SW480 (cell line): ENCODE results near the gene SEC31A.
A peak's percentile ranks its signal among the peaks of the same experiment; 100 is the strongest.

ENCODE experiments used
- DNase-seq: peaks from one replicate; pipeline ENCODE4 v3.0.0-alpha.2; 2016; ENCODE audit warnings: low spot score

The SEC31A gene

DNA sequence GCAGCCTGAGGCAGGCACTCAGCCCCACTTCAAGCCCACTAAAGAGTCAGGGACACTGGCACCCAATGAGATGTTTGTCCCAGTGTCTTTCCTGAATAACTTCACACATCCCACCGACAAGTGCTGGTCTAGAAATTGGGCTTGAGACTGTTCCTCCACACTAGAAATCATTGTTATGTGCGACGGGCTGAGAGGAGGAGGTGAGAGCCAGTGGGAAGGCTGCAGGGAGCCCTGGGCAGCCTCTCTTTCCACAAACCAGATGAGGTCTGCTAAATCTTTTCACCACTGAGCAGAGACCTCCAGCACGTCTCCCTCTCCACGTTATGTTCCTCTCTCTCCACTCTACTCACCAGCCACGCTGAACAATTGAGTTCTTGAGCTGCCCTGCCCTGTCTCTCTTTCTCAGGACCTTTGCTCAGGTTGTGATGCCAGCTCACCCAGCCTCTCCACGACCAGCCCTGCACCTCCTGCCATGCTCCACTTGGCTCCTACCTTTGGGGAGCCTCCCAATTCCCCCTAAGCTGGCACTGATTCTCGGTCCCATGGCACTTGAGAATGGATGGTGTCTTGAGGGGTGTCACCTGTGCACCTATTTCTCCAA is 100.8 kb downstream of the SEC31A start:
- DNase-seq: no peak

DNA sequence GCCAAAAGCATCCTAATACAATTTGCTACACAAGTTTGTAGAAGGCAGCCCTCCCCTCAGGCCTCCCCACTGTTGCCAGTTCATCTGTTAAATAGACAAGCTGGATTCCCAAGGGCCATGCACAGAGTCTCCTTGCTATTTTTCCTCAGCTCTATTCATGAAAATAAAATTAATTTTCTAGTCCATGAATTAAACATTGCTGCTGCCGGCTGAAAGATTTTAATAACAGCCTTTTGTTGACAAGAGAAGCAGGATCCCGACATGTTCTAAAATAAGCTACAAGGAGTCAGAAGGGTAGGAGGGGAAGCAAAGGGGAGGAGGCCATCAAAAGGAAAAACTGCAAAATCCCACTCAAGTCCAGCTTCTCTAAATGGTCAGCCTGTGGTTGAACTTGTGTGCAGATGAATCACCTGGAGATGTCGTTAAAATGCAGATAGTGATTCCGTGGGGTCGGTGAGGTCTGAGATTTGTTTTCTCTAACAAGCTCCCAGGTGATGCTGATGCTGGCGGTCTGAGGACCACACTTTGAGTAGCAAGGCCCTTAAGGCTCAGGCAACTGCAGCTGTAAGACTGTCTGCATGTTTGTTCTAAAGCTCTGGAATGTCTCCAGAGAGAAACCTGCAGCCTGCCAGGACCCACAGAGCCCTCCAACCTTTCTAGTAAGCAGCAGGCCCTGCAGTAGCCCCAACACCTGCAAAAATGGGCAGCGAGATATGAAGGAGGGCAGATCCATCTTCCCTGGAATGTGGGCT is 101.8 kb downstream of the SEC31A start:
- DNase-seq: no peak

DNA sequence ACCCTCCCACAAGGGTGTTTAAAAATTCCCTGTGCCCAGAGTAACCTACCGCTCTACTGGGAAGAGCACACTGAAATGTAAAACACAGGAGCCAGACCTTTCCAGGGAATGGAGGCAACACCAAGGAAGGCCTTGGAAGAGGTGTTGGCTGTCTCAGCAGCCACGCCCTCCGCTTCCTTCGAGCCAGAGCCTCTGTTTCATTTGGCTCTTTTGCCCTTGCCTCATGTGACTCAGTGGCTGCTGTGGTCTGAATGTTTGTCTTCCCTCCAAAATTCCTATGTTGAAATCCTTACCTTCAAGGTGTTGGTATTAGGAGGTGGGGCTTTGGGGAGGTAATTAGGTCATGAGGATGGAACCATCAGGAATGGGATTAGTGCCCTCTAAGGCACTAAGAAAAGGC is 103.6 kb downstream of the SEC31A start:
- no peak for DNase-seq

DNA sequence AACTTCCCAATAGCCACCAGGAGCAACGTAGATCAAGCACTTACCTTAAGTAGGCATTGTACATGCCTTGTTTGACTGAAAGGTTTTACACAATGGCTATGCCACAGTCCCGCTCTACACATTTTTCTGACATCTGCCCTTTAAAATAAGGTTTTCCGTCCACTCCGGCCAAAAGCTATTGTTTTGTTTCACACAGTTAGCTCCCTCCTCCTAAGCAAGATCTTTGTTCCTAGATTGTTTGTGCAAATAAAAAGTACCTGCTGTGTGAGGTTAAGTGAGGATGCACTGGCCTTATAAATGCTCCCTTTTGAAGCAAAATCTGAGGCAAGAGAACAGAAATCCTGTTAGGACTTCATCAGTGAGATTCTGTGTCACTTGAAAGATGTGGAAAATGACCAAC is 104.1 kb downstream of the SEC31A start:
- DNase-seq: no peak

DNA sequence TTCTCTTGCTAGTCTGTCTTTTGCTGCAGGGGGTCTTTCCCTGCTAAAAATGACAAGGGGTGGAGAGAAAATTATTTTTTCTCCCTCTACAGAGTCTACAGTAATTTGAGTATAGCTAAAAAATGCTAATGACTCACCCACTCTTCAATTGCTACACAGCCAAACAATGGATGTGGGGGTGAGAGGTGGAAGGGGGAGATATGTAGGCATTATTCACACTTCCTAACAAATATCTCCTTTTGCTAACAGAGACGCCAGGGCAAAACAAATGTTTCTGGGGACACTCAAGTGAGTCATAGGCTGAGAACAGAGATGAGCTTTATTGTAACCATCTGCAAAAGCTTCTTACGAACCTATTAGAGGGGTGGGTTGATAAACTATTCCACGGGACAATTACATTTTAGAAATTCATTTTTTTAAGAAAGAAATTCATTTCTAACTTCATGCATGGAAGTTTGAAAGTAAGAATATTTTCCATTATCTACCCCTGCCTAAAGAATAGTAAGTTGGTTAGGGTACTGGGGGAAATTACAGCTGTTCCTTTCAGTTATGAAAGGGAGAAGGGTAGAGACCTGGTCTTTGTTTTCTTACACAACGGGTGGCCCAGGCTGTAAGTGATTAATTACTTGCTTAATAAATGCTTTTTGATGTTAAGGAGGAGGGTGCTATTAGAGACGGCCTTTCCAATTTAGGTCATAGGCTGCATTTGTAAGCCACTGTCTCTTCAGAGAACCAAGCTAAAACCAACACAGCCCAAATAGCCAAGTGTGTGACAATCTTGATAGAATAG is 105.1 kb downstream of the SEC31A start:
- peak; percentile 69 for DNase-seq

DNA sequence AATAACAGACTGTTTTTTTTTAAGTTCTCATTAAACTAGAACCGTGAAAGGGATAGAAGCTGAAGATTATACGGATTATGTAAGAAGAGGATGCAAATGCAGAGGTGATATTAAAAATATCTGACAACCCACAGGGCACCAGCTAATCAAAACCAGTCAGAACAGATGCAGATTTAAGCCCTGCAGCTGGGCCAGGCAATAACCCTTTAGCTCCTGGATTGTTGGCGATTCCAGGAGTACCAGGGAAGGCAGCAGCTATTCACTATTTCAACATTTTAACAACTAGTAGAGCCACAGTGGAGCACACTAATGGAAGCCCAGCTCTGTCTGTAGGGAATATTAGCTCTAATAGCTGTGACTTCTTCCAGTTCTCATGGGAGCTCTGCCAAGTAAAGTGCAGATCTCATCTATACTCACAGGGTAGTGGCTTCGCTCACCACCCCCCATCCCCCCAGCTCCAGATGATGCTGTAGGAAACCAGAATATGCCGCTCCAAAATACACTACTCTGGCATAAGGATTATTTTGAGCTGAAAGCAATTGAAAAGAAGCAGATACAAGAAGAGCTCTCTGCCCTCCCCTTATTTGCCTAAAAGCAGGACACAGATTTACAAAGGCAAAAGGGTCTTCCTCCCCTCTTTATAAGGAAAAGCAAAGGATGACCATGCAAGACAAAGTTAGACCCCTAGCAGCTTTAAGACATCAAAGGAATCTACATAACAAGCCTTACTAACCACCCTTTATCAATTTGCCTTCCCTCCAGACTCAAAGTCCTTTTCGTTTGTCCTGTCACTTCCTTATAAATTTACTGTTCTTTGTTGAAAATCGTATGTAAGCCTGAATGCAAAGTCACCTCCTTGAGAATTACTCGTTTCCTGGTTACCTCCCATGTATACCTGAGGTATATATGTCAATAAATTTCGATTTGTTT is 106.0 kb downstream of the SEC31A start:
- DNase-seq: no peak

DNA sequence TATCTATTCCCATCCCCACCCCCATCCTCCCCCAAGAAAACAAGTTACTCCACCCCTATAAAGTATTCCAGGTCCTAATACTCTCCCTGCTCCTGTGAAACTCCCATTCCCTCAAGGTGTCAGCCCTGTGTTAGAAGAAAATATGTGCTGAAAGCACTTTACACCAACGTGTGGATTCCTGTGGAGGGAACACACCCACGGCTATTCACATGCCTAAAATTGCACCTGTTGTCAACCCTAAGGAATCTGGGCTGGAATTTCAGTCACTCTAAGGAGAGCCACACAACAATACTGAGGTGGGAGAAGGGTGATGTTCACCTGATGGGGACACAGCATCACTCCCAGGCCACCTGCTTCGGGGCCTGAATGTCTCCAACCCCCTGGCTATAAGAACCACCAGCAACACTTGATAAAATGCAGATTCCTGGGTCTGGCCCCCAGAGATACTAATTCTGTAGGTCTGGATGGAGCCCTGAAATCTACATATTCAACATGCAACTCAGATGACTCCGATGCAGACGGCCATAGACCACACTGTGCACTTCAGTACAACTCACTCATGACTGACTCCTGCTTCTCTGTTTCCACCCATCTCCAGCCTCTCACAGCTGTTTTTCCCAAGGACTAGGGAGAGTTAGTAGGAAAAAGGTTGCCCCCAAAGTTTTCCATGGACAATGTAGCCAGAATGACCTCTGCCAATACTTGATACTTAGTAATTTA is 108.2 kb downstream of the SEC31A start:
- peak; percentile 70 for DNase-seq

DNA sequence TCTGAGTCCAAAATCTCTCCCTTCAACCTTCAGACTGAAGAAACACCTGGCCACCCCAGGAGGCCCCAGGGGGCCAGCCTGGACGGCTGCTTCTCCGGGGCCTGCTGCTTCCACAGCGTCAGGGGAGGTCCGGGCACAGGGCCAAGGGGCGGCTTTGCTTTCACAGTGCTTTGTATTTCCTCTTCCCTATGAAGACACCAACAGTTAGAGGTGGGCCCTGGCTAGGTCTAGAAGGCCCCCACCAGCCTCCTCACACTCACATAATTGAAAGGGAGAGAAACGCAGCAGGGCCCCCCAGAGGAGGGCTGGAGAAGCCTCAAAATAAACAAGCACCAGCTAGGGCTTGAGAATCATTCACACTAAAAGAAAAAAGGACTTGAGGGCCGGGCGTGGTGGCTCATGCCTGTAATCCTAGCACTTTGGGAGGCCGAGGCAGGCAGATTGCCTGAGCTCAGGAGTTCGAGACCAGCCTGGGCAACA is 110.2 kb downstream of the SEC31A start:
- no peak for DNase-seq

DNA sequence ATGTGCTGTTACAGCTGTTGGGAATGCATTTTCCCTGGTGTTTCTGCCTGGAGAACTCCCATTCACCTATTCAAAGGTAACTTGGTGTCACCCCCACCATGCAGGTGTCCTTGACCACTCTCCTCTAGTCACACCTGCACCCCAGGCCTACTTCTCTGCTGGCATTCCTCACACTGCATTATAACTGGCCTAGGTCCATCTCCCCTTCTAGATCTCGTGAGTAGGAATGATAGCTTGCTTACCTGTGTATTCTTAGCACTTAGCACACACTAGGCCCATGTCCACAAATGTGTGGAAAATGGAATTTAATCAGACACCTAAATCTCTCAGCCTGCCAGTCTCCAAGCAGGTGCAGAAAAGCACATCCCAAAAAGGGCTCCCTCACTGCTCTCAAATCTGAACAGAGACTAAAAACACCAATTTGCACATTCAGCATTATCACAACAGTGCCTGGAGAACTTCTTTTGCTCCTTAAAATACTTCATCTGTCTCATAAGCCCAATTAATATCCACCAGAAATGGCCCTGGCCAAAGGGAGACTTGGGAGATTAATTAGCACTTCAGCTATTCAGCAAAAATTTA is 110.7 kb downstream of the SEC31A start:
- DNase-seq: no peak

DNA sequence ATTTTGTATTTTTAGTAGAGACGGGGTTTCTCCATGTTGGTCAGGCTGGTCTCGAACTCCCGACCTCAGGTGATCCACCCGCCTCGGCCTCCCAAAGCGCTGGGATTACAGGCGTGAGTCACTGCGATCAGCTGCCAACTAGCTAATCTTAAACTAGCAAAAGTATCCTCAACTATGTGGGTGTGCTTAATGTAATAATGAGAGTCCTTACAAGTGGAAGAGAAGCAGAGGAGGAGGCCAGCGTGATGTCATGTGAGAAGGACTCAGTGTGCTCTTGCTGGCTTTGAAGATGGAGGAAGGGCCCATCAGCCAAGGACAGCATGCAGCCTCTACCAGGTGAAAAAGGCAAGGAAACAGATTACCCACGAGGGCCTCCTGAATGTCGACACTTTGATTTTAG is 111.9 kb downstream of the SEC31A start:
- DNase-seq: no peak

DNA sequence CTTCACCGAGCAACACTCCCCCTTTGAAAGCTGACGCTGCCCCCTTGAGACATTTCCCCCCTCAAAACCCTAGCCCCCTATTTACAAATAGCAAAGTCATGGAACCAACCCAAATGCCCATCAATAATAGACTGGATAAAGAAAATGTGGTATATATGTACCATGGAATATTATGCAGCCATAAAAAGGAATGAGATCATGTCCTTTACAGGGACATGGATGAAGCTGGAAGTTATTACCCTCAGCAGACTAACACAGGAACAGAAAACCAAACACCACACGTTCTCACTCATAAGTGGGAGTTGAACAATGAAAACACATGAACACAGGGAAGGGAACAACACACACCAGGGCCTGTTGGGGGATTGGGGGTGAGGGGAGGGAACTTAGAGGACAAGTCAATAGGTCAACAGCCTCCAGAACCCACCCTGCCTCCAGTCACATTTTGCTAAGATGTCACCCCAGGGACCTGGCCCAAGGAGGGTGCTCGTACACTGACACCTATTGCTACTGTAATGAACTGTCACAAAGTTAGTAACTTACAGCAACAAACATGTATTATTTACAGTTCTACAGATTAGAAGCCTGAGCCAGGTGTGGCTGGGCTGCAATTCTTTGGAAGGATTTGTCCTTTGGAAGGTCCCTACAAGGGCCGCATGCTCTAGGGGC is 113.0 kb downstream of the SEC31A start:
- DNase-seq: no peak

DNA sequence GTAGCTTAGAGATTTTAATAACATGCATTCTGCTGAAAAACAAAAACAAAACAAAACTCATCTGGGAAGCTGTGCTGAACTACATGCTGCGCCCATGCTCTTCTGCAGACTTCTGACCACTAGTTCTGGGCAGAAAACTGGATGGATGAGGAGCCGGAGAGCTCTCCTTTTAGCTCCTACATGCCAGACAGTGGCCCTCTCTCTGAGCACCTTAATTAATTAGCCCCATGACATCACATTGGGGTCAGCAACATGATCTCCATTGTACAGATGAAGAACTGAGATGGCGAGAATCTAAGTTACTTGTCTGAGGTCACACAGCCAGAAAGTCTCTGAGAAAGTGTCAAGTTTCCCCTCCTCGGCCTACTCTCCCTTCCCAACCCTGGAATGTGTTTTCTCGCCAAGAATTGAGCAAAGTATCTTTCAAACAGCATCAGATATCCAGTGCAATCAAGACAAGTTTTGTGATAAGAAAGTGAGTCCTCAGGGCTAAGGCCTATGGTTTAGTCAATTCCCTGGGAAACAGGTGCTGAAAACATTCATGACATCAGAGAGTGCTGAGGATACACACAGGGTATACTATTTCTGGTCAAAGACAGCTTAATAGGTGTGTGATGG is 113.9 kb downstream of the SEC31A start:
- no peak for DNase-seq

DNA sequence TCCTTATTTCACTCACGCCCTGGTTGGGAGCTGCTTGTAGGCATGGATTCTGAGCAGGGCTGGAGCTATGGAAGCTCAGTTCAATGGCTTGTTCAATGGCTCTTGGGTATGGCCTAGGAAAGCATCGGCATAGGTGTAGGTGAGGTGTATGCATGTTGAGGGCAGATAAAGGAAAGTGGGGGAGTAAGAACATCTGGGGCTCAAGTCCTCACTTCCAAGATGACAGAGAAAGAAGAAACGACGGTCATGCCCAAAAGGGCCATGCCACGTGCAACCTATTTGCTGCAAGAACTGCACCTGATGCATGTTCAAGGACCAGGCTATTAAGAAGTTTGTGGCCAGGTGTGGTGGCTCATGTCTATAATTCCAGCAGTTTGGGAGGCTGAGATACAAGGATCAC is 115.7 kb downstream of the SEC31A start:
- DNase-seq: no peak

DNA sequence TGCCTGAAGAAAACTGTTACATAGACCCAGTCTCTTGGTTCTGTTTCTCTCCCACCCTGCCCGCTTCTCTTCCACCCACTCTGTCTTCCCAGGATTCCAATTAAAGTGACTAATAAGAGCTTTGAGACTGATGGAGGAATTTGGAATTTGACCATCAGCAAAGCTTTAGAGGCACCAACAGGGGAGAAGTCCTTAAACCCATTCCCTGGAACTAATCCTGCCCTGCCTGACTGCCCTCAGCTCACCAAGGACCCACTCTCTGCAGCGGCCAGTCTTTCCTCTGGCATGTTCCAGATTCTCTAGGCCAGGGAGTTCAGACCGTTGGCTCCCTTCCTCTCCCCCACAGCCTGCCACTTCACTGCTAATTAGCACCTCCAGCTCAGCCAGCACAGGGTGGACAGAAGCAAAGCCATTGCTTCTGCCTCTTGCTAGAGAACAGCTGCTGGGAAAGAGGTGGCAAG is 116.2 kb downstream of the SEC31A start:
- no peak for DNase-seq

DNA sequence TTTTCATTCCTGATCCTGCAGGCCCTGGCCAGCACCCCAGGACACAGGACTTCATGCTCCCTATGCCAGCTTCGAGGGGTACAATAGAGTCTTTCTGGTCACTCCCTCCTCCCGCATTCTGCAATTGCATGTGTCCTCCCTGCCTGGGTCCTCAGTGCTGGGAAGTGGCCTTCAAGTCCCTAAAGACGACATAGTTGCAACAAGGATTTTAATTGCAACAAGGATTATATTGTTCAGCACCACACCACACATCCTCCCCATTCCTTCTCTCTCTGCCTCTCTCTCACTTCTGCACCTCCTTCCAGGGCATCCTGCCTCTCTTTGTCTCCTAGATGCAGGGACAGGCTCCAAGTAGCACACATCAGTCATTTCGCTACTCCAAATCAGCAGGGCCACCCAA is 117.9 kb downstream of the SEC31A start:
- DNase-seq: no peak

DNA sequence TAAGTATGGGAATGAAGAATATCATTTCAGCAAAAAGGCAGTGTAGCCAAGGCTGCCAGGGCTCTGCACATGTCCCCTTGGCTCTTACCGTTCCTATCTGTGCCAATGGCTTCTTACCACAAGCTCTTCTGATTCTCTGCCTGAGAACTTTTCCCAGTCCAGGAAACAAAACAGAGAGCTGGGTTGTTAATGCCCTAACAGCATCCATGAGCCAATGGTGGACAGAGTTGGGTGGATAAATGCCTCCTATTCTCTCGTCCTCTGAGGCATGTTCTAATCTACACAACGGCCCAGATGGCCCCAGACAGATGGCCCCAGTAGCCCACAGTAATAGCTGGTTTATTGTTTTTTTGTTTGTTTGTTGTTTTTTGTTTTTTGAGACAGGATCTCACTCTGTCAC is 120.3 kb downstream of the SEC31A start:
- no peak for DNase-seq
